Activated naive CD8-positive, alpha-beta T cell (primary cell): ENCODE data around the gene HOXB3.
A peak's percentile ranks its signal among the peaks of the same experiment; 100 is the strongest.

Source experiments
- H3K27ac Mint-ChIP-seq: one replicate; pipeline ENCODE4 v1.8.0; 2021; ENCODE audit warnings: mixed read lengths
- H3K27me3 Mint-ChIP-seq: one replicate; pipeline ENCODE4 v1.8.0; 2021; ENCODE audit warnings: mixed read lengths
- H3K36me3 Mint-ChIP-seq: one replicate; pipeline ENCODE4 v1.8.0; 2021; ENCODE audit warnings: mixed read lengths
- H3K4me1 Mint-ChIP-seq: one replicate; pipeline ENCODE4 v1.8.0; 2021; ENCODE audit warnings: low read depth, mixed read lengths
- H3K4me3 Mint-ChIP-seq: one replicate; pipeline ENCODE4 v1.8.0; 2021; ENCODE audit warnings: mild to moderate bottlenecking, mixed read lengths
- H3K9me3 Mint-ChIP-seq: one replicate; pipeline ENCODE4 v1.8.0; 2021; ENCODE audit warnings: low read depth, mixed read lengths

The HOXB3 gene

GRCh38 chr17:48550502-48551213 is 39.4 kb downstream of the HOXB3 start:
- Mint-ChIP-seq H3K36me3 (no peaks in the 10 kb centered on the region), H3K27ac (no peak overlapping the region), H3K4me3 (no peak overlapping the region), H3K27me3 (peaks cover 2% of the 10 kb centered on the region), H3K9me3 (no peaks in the 10 kb centered on the region), H3K4me1 (peaks cover 28% of the 10 kb centered on the region)

GRCh38 chr17:48549914-48550501 is 40.0 kb downstream of the HOXB3 start:
- Mint-ChIP-seq H3K9me3 (no peaks in the 10 kb centered on the region), H3K27me3 (no peaks in the 10 kb centered on the region), H3K4me1 (peaks cover 30% of the 10 kb centered on the region), H3K4me3 (no peak overlapping the region), H3K36me3 (no peaks in the 10 kb centered on the region), H3K27ac (no peak overlapping the region)

- Mint-ChIP-seq H3K36me3 (no peaks in the 10 kb centered on the region), H3K4me3 (no peak overlapping the region), H3K4me1 (peaks cover 33% of the 10 kb centered on the region), H3K27me3 (no peaks in the 10 kb centered on the region), H3K9me3 (no peaks in the 10 kb centered on the region), H3K27ac (no peak overlapping the region)
Measured at GRCh38 chr17:48549281-48549630, 40.8 kb downstream of the HOXB3 start.

- Mint-ChIP-seq H3K27me3 (peaks cover 2% of the 10 kb centered on the region), H3K4me1 (peaks cover 34% of the 10 kb centered on the region), H3K27ac (peak overlapping the region; percentile 83), H3K4me3 (peak overlapping the region; percentile 65), H3K36me3 (no peaks in the 10 kb centered on the region), H3K9me3 (no peaks in the 10 kb centered on the region)
Measured at GRCh38 chr17:48548523-48549280, 41.3 kb downstream of the HOXB3 start.

- Mint-ChIP-seq H3K4me1 (peaks cover 34% of the 10 kb centered on the region), H3K9me3 (no peaks in the 10 kb centered on the region), H3K27ac (peak overlapping the region; percentile 83), H3K36me3 (no peaks in the 10 kb centered on the region), H3K27me3 (peaks cover 2% of the 10 kb centered on the region), H3K4me3 (peak overlapping the region; percentile 65)
Measured at GRCh38 chr17:48547808-48548522, 42.1 kb downstream of the HOXB3 start.

GRCh38 chr17:48546924-48547807 is 42.9 kb downstream of the HOXB3 start:
- Mint-ChIP-seq H3K9me3 (no peaks in the 10 kb centered on the region), H3K4me1 (peaks cover 38% of the 10 kb centered on the region), H3K4me3 (peak overlapping the region; percentile 65), H3K27me3 (peaks cover 2% of the 10 kb centered on the region), H3K27ac (peak overlapping the region; percentile 83), H3K36me3 (no peaks in the 10 kb centered on the region)

GRCh38 chr17:48546137-48546923 is 43.7 kb downstream of the HOXB3 start:
- Mint-ChIP-seq H3K27me3 (peaks cover 2% of the 10 kb centered on the region), H3K4me3 (peak overlapping the region; percentile 34), H3K4me1 (peaks cover 42% of the 10 kb centered on the region), H3K9me3 (no peaks in the 10 kb centered on the region), H3K36me3 (no peaks in the 10 kb centered on the region), H3K27ac (peak overlapping the region; percentile 61)

GRCh38 chr17:48545539-48545938 is 44.5 kb downstream of the HOXB3 start:
- H3K27ac Mint-ChIP-seq: peak overlapping the region; percentile 64
- H3K9me3 Mint-ChIP-seq: no peaks in the 10 kb centered on the region
- no peaks in the 10 kb centered on the region for H3K36me3 Mint-ChIP-seq
- peak overlapping the region; percentile 97 for H3K4me3 Mint-ChIP-seq
- peaks cover 2% of the 10 kb centered on the region for H3K27me3 Mint-ChIP-seq
- H3K4me1 Mint-ChIP-seq: peaks cover 46% of the 10 kb centered on the region

- no peaks in the 10 kb centered on the region for H3K36me3 Mint-ChIP-seq
- peaks cover 51% of the 10 kb centered on the region for H3K4me1 Mint-ChIP-seq
- peak within 1 kb of the TSS; percentile 95 for H3K27ac Mint-ChIP-seq
- no peaks in the 10 kb centered on the region for H3K9me3 Mint-ChIP-seq
- H3K4me3 Mint-ChIP-seq: peak within 1 kb of the TSS; percentile 97
- peaks cover 2% of the 10 kb centered on the region for H3K27me3 Mint-ChIP-seq
Measured at GRCh38 chr17:48545022-48545375, 45.0 kb downstream of the HOXB3 start, which contains the start of gene HOXB2. TSS of gene HOXB2 (minus strand) at chr17:48545109. CDS start at chr17:48544911, 198 bp downstream.

- Mint-ChIP-seq H3K4me3 (peak overlapping the region; percentile 97), H3K27me3 (peaks cover 2% of the 10 kb centered on the region), H3K9me3 (no peaks in the 10 kb centered on the region), H3K27ac (peak overlapping the region; percentile 95), H3K36me3 (no peaks in the 10 kb centered on the region), H3K4me1 (peaks cover 55% of the 10 kb centered on the region)
Measured at GRCh38 chr17:48544349-48545021, 45.6 kb downstream of the HOXB3 start.

GRCh38 chr17:48543854-48544348 is 46.1 kb downstream of the HOXB3 start:
- Mint-ChIP-seq H3K4me1 (peaks cover 55% of the 10 kb centered on the region), H3K36me3 (no peaks in the 10 kb centered on the region), H3K4me3 (peak overlapping the region; percentile 97), H3K27me3 (peaks cover 2% of the 10 kb centered on the region), H3K9me3 (no peaks in the 10 kb centered on the region), H3K27ac (peak overlapping the region; percentile 95)

- H3K36me3 Mint-ChIP-seq: no peaks in the 10 kb centered on the region
- peak overlapping the region; percentile 98 for H3K4me3 Mint-ChIP-seq
- H3K4me1 Mint-ChIP-seq: peaks cover 51% of the 10 kb centered on the region
- no peaks in the 10 kb centered on the region for H3K9me3 Mint-ChIP-seq
- H3K27ac Mint-ChIP-seq: peak overlapping the region; percentile 95
- peaks cover 2% of the 10 kb centered on the region for H3K27me3 Mint-ChIP-seq
Measured at GRCh38 chr17:48543107-48543853, 46.8 kb downstream of the HOXB3 start.
